Fibroblast of peridontal ligament (primary cell): ENCODE results near the gene TSHZ2.
"Not testable (repeated sequence)": the region's sequence is repeated elsewhere in the genome, so short reads cannot be mapped to it uniquely, and the experiment has no call there.

Experiments
- DNase-seq: peaks from one replicate; pipeline ENCODE4 v3.0.0-alpha.2; 2010; ENCODE audit errors: extremely low read depth

The TSHZ2 gene

DNA sequence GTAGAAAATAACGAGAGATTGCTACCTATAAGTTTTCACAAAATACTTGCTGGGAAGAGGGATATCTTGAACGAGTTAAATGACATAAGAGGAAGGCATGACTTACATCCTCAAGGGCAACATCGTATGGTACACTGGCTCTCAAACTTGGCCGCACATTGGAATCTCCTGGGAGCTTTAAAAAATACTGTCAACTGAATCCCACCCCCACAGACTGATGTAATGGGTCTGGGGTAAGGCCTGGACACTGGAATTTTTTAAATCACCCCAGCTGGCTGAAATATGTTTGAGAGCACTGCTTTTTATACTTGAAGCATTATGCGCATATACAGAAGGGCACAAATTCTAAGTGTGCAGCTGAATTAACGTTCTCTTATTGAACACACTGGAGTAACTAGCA is 8.0 kb upstream of the TSHZ2 start:
- no peak for DNase-seq

DNA sequence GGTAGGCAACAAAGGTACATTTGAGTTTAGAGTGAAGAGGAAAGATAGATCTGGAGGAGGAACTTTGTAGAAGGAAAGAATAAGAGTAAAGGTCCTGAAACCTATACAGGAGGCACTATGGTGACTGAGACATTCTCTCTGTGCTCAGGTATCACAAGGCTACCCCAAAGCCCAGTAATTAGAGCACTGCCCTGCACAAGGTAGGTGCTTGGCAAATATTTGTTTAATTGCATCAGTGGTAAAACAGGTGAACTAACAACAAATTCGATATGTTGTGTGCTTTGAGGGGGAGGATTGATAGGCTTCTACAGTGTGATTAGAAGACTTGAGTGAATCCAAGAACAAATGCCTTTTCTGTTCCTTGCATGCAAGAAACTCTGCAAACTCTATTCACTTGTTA is 6.8 kb upstream of the TSHZ2 start:
- DNase-seq: no peak

- DNase-seq: no peak
Measured at GRCh38 chr20:52965819-52966218, 6.3 kb upstream of the TSHZ2 start.

DNA sequence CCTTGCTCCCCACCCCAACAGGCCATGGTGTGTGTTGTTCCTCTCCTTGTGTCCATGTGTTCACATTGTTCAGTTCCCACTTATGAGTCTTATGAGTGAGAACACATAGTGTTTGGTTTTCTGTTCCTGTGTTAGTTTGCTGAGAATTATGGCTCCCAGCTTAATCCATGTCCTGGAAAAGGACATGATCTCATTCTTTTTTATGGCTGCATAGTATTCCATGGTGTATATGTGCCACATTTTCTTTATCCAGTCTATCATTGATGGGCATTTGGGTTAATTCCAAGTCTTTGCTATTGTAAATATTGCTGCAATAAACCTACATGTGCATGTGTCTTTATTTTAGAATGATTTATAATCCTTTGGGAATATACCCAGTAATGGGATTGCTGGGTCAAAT is 5.6 kb upstream of the TSHZ2 start:
- DNase-seq: not testable (repeated sequence)

GRCh38 chr20:52971498-52972189 is 514 bp upstream of the TSHZ2 start:
- DNase-seq: no peak

DNA sequence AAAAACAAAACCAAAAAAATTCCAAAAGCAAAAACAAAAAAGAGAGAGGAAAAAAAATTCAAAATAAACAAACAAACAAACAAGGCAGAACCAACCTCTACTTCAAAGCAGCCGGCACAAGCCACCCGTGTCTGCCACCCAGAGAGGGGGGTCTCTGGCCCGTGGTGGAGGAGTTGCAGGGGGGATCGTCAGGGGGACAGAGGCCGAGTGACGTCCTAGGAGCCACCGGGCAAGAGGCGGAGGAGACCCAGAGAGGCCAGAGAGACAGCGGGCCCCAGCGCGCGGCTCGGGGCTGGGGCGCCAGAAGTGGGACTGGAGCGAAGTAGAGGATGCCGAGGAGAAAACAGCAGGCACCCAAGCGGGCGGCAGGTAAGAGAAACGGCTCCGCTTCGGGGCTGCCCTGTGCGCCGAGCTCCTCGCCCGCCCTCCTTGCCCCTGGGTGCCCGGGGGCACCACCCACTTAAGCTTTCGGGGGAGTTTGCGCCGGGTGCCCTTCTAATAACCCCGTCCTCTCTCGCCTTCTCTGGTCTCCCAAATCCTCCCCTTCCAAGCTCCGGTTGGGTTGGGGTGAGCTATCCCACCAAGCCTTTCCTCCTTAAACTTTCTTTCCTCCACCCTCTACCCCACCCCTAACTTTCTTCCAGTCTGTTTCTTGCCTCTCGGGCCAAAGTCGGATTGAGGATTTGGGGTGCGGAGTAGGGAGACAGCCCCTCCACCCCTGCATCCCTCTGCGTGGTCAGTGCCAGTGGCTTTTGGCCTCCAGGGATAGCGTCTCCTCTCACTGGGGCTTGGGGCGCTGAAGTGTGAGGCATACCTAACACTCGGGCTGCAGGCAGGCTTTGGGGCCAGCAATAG is 1.0 kb downstream of the TSHZ2 start:
- no peak for DNase-seq

DNA sequence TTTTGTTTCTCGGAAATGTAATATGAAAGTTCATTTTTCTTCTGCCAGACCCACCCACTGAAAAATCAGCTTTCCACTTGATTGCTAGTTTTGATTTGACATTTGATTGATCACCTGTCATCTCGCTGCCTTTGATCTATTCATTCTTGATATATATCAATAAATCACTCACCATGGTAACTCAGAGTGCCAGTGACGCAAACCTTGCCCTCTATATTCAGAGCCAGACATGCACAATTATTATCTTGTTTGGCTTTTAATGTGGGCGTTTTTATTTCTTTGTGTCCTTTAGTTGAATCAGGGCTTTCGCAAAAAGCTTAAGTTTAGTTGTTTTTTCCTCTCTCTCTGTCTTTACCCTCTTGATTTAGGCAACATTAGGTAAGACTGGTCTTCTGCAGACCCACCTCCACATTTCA is 2.0 kb downstream of the TSHZ2 start:
- DNase-seq: no peak

- DNase-seq: no peak
Measured at GRCh38 chr20:52975029-52975732, 3.0 kb downstream of the TSHZ2 start.

GRCh38 chr20:52975803-52976531 is 3.8 kb downstream of the TSHZ2 start:
- no peak for DNase-seq

GRCh38 chr20:52978851-52979250 is 6.7 kb downstream of the TSHZ2 start:
- DNase-seq: no peak

DNA sequence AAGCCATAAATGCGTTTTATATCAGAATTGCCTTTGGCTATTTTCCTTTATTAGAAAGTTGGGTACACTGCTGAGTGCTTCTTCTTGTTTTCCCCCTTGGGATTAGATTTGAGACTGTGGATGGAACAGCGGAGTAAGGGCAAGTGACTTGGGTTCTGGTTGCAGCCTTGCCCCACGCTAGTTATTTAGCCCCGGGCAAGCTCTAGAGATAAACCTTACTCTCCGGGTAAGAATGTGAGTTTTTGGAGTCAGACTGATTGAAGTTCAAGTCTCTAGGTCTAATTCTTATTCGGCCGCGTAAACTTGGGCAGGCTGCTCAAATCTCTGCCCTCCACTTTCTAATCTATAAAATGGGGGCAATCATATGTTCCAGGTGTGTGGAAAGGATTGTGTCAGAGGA is 8.9 kb downstream of the TSHZ2 start:
- DNase-seq: no peak

GRCh38 chr20:52983726-52984450 is 11.7 kb downstream of the TSHZ2 start:
- no peak for DNase-seq

- no peak for DNase-seq
Measured at GRCh38 chr20:52984451-52984810, 12.3 kb downstream of the TSHZ2 start.

DNA sequence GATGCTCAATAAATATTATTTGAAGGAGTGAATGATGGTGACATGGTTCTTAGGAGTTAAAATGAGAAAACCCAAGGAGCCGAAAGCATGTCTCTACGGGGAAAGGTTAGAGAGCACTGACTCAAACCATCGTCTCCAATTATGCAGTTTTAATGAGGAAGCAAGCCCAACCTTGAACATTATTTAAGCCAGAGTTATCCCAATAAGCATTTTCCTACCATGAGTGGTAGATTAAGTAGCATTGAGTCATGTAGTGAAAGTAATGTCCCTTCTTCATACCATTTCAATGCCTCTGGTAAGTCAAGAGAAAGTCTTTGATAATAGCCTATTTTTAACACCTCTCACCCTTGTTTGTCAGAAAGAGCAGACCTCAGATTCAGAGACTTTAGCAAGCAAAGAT is 13.5 kb downstream of the TSHZ2 start:
- DNase-seq: no peak

DNA sequence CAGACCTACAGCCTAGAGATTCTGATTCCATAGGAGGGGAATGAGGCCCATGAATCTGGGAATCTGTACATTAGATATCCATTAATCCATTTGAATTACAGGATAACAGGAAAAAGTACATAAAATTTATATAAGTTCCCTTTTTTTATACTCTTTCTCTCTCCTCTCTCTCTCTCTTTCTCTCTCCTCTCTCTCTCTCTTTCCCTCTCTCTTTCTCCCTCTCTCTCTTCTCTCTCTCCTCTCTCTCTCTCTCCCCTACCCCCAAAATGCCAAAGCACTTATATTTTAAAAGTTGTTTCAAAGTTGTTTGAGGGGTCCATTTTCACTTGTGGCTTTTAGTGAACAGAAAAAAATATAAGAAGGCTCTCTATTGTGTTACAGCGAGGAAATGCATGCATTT is 15.1 kb downstream of the TSHZ2 start:
- no peak for DNase-seq

- DNase-seq: no peak
Measured at GRCh38 chr20:52991830-52992229, 19.7 kb downstream of the TSHZ2 start.

- no peak for DNase-seq
Measured at GRCh38 chr20:52992632-52993031, 20.5 kb downstream of the TSHZ2 start.

GRCh38 chr20:52993076-52993475 is 20.9 kb downstream of the TSHZ2 start:
- DNase-seq: no peak

GRCh38 chr20:52994184-52994970 is 22.2 kb downstream of the TSHZ2 start:
- DNase-seq: no peak

- DNase-seq: no peak
Measured at GRCh38 chr20:52996130-52996529, 24.0 kb downstream of the TSHZ2 start.

DNA sequence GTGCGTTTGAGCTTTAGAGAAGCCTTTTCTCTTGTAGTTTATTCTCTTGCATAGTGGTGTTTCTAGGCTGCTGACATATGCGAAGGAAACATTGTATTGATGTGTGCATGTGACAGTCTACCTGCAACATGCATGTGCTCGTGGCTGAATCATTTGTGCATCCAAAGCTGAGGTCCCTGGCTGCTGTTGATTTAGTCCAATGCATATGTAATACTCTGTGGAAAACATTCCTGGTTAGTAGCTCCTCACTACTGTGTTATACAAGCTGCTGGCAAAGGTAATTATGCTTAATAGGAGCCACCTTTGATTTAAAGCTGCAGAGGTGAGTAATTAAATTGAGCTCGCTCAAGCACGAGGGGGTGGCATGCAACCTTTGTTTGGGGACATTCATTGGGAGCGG is 24.5 kb downstream of the TSHZ2 start:
- no peak for DNase-seq
